Astrocyte (in vitro differentiated cells and primary cell): Measurements from ENCODE around the gene RAE1. TPM values are rescaled to one million over a fixed set of nuclear protein-coding genes. Genes with fewer than 3 reads are reported as not detected.

Experiments used
- DNase-seq: peaks from one replicate; pipeline ENCODE4 v3.0.0-alpha.2; 2010; ENCODE audit warnings: low read depth
- FAIRE-seq: peaks from 2 replicates; lab custom pipeline; 2011; peaks lifted over from hg19 to GRCh38; lab: Jason Lieb, UNC
- H2AFZ ChIP-seq: 2 replicates; pipeline ENCODE4 v1.6.0; 2012; ENCODE audit warnings: low read depth, low read length, inconsistent platforms
- H3K27ac ChIP-seq: 2 replicates; pipeline ENCODE4 v1.5.1; 2011; ENCODE audit warnings: low read depth, low read length, inconsistent platforms
- H3K27me3 ChIP-seq: 2 replicates; pipeline ENCODE4 v1.6.0; 2011; ENCODE audit warnings: low read length, inconsistent platforms; ENCODE audit not compliant: insufficient read depth
- H3K36me3 ChIP-seq: 2 replicates; pipeline ENCODE4 v1.5.1; 2011; ENCODE audit warnings: low read length, inconsistent platforms; ENCODE audit not compliant: insufficient read depth
- H3K4me1 ChIP-seq: 2 replicates; pipeline ENCODE4 v1.5.1; 2011; ENCODE audit warnings: low read length, inconsistent platforms; ENCODE audit not compliant: insufficient read depth
- H3K4me2 ChIP-seq: 2 replicates; pipeline ENCODE4 v1.6.0; 2012; ENCODE audit warnings: low read length, inconsistent platforms
- H3K4me3 ChIP-seq: 2 replicates; pipeline ENCODE4 v1.5.1; 2011; ENCODE audit warnings: low read depth, mild to moderate bottlenecking, low read length, inconsistent platforms; ENCODE audit not compliant: insufficient read depth
- H3K79me2 ChIP-seq: 2 replicates; pipeline ENCODE4 v1.6.0; 2012; ENCODE audit warnings: mild to moderate bottlenecking, low read length, inconsistent platforms; ENCODE audit not compliant: insufficient read depth
- H3K9ac ChIP-seq: 2 replicates; pipeline ENCODE4 v1.6.0; 2012; ENCODE audit warnings: mild to moderate bottlenecking, low read length, inconsistent platforms
- H3K9me3 ChIP-seq: 2 replicates; pipeline ENCODE4 v1.5.1; 2012; ENCODE audit warnings: low read depth, mild to moderate bottlenecking, low read length, inconsistent platforms; ENCODE audit not compliant: insufficient read depth
- H4K20me1 ChIP-seq: 2 replicates; pipeline ENCODE4 v1.6.0; 2012; ENCODE audit warnings: low read length, inconsistent platforms; ENCODE audit not compliant: insufficient read depth
- H3K27ac Mint-ChIP-seq: one replicate; pipeline ENCODE4 v1.8.0; 2021; ENCODE audit warnings: mild to moderate bottlenecking, mixed read lengths; ENCODE audit not compliant: unreplicated experiment
- H3K27me3 Mint-ChIP-seq: one replicate; pipeline ENCODE4 v1.8.0; 2021; ENCODE audit warnings: low read depth, mixed read lengths; ENCODE audit not compliant: unreplicated experiment
- H3K36me3 Mint-ChIP-seq: one replicate; pipeline ENCODE4 v1.8.0; 2021; ENCODE audit warnings: low read depth, mixed read lengths; ENCODE audit not compliant: unreplicated experiment
- H3K4me1 Mint-ChIP-seq: one replicate; pipeline ENCODE4 v1.8.0; 2021; ENCODE audit warnings: low read depth, mixed read lengths; ENCODE audit not compliant: unreplicated experiment
- H3K4me3 Mint-ChIP-seq: one replicate; pipeline ENCODE4 v1.8.0; 2021; ENCODE audit warnings: mild to moderate bottlenecking, moderate library complexity, mixed read lengths; ENCODE audit not compliant: unreplicated experiment
- H3K9me3 Mint-ChIP-seq: one replicate; pipeline ENCODE4 v1.8.0; 2021; ENCODE audit warnings: mild to moderate bottlenecking, mixed read lengths; ENCODE audit not compliant: unreplicated experiment
- CTCF ChIP-seq: IDR thresholded peaks from 2 replicates; pipeline ENCODE4 v1.5.1; 2011; ENCODE audit warnings: low read depth, mild to moderate bottlenecking, inconsistent platforms, low read length, moderate library complexity; ENCODE audit not compliant: insufficient read depth
- EZH2 ChIP-seq: IDR thresholded peaks from 2 replicates; pipeline ENCODE4 v1.6.1; 2012; ENCODE audit warnings: mild to moderate bottlenecking, low read length, inconsistent platforms; ENCODE audit not compliant: insufficient read depth
- total RNA-seq: library from RNA; stranded (reverse); gene quantifications from 2 replicates; pipeline ENCODE4 v1.2.1, GENCODE V29; 2021

Gene RAE1
- total RNA-seq, 1 donor from 2014 or later: 31.1 TPM

GRCh38 chr20:57401565-57401918 is 50.5 kb downstream of the RAE1 start:
- no peak overlapping the region for H2AFZ ChIP-seq
- FAIRE-seq: no peak
- H3K4me3 Mint-ChIP-seq: no peak overlapping the region
- H3K9ac ChIP-seq: no peak overlapping the region
- peaks cover 47% of the 10 kb centered on the region for H3K79me2 ChIP-seq
- no peak overlapping the region for H3K27ac ChIP-seq
- peaks cover 12% of the 10 kb centered on the region for H3K4me1 Mint-ChIP-seq
- peaks cover 25% of the 10 kb centered on the region for H3K36me3 Mint-ChIP-seq
- no peaks in the 10 kb centered on the region for H3K9me3 Mint-ChIP-seq
- H3K27ac Mint-ChIP-seq: no peak overlapping the region
- H3K4me2 ChIP-seq: no peak overlapping the region
- no peaks in the 10 kb centered on the region for H3K27me3 Mint-ChIP-seq
- TF ChIP-seq EZH2 (no peak), CTCF (no peak)
- no peak overlapping the region for H3K4me3 ChIP-seq
- no peaks in the 10 kb centered on the region for H3K9me3 ChIP-seq
- H3K27me3 ChIP-seq: no peaks in the 10 kb centered on the region
- H3K36me3 ChIP-seq: no peaks in the 10 kb centered on the region
- H3K4me1 ChIP-seq: peaks cover 9% of the 10 kb centered on the region
- no peak for DNase-seq
- H4K20me1 ChIP-seq: peaks cover 73% of the 10 kb centered on the region

- H3K79me2 ChIP-seq: peaks cover 40% of the 10 kb centered on the region
- H3K9me3 Mint-ChIP-seq: no peaks in the 10 kb centered on the region
These were observed 51.4 kb downstream of the RAE1 start for GRCh38 chr20:57402206-57403125.

More at GRCh38 chr20:57402206-57403125, 51.4 kb downstream of the RAE1 start:
- Histone ChIP-seq H3K9me3 (no peaks in the 10 kb centered on the region), H3K9ac (no peak overlapping the region), H3K4me3 (no peak overlapping the region), H3K27me3 (no peaks in the 10 kb centered on the region), H2AFZ (no peak overlapping the region), H3K4me1 (peaks cover 9% of the 10 kb centered on the region), H3K36me3 (no peaks in the 10 kb centered on the region), H4K20me1 (peaks cover 64% of the 10 kb centered on the region), H3K27ac (no peak overlapping the region), H3K4me2 (no peak overlapping the region)
- DNase-seq (no peak), FAIRE-seq (no peak)
- H3K27ac Mint-ChIP-seq: no peak overlapping the region
- H3K36me3 Mint-ChIP-seq: peaks cover 28% of the 10 kb centered on the region
- no peak overlapping the region for H3K4me3 Mint-ChIP-seq
- H3K27me3 Mint-ChIP-seq: no peaks in the 10 kb centered on the region
- H3K4me1 Mint-ChIP-seq: peaks cover 12% of the 10 kb centered on the region
- TF ChIP-seq CTCF (no peak), EZH2 (no peak)
